H1 (cell line): Measurements from ENCODE around the gene COTL1. TPM values are rescaled to one million over a fixed set of nuclear protein-coding genes. Genes with fewer than 3 reads are reported as not detected.

ENCODE experiments used
- CTCF ChIA-PET: fragments of 300-600 bp; sonication (Branson Sonifier 250); formaldehyde crosslinking; loops from one replicate; lab custom pipeline; 2021; ENCODE audit not compliant: partially characterized antibody; lab: Charles Lee
- POLR2A ChIA-PET: fragments of 300-600 bp; sonication (Branson Sonifier 250); formaldehyde crosslinking; loops from one replicate; lab custom pipeline; 2021; ENCODE audit warnings: inconsistent platforms; ENCODE audit not compliant: partially characterized antibody; lab: Charles Lee
- DNase-seq, 2 experiments: peaks; one replicate each; pipeline versions ENCODE4 v3.0.0 to v3.0.0-alpha.2; 2010 to 2022; ENCODE audit warnings: low spot score in 2 of 2, low read depth in 1 of 2, mixed read lengths in 1 of 2
- FAIRE-seq: peaks from 2 replicates; lab custom pipeline; 2011; peaks lifted over from hg19 to GRCh38; lab: Jason Lieb, UNC
- H2AFZ ChIP-seq: 2 replicates; pipeline ENCODE4 v1.8.1; 2012; ENCODE audit warnings: low read length, inconsistent platforms
- H2AK5ac ChIP-seq: 2 replicates; pipeline ENCODE4 v1.6.1; 2013; ENCODE audit warnings: low read depth, low read length
- H2BK120ac ChIP-seq: replicated peaks from 2 replicates; pipeline ENCODE3; 2013; ENCODE audit warnings: low read depth, low read length, inconsistent platforms
- H2BK12ac ChIP-seq: 2 replicates; pipeline ENCODE4 v1.6.1; 2013; ENCODE audit warnings: low read depth, low read length
- H2BK15ac ChIP-seq: 2 replicates; pipeline ENCODE4 v1.6.1; 2013; ENCODE audit warnings: low read length
- H2BK20ac ChIP-seq: 2 replicates; pipeline ENCODE4 v1.6.1; 2013; ENCODE audit warnings: low read length
- H2BK5ac ChIP-seq: 2 replicates; pipeline ENCODE4 v1.6.1; 2013; ENCODE audit warnings: low read depth, low read length
- H3K14ac ChIP-seq: 2 replicates; pipeline ENCODE4 v1.6.1; 2013; ENCODE audit warnings: inconsistent platforms; ENCODE audit not compliant: insufficient read length
- H3K18ac ChIP-seq: 2 replicates; pipeline ENCODE4 v1.6.1; 2013; ENCODE audit warnings: low read length; ENCODE audit errors: extremely low read depth
- H3K23ac ChIP-seq: 2 replicates; pipeline ENCODE4 v1.6.1; 2013; ENCODE audit warnings: inconsistent platforms; ENCODE audit not compliant: insufficient read length
- H3K23me2 ChIP-seq: 2 replicates; pipeline ENCODE4 v1.6.1; 2013; ENCODE audit warnings: low read depth, low read length
- H3K27ac ChIP-seq: 2 replicates; pipeline ENCODE4 v1.6.1; 2011; ENCODE audit warnings: low read depth, low read length, inconsistent platforms
- H3K27me3 ChIP-seq, 4 experiments: replicated peaks in 1 of 4; 1 replicate in 1 of 4; 2 replicates in 3 of 4; pipeline versions ENCODE4 v1.6.1 to v1.8.1; 2011 to 2013; ENCODE audit warnings: low read length in 3 of 4, mild to moderate bottlenecking in 3 of 4, inconsistent platforms in 2 of 4, mixed read lengths in 2 of 4, moderate library complexity in 1 of 4; ENCODE audit not compliant: control insufficient read depth in 3 of 4, insufficient read depth in 3 of 4; ENCODE audit errors: extremely low read depth in 1 of 4
- H3K36me3 ChIP-seq, 4 experiments: 2 replicates each; pipeline versions ENCODE4 v1.6.1 to v1.8.1; 2011 to 2013; ENCODE audit warnings: mild to moderate bottlenecking in 4 of 4, low read length in 3 of 4, moderate library complexity in 2 of 4, control low read depth in 1 of 4, inconsistent platforms in 1 of 4; ENCODE audit not compliant: insufficient read depth in 4 of 4, control insufficient read depth in 2 of 4
- H3K4ac ChIP-seq: replicated peaks from 2 replicates; pipeline ENCODE3; 2013; ENCODE audit warnings: low read length, low read depth, mixed read lengths, inconsistent platforms; ENCODE audit not compliant: insufficient read length
- H3K4me1 ChIP-seq, 4 experiments: replicated peaks in 1 of 4; 1 replicate in 1 of 4; 2 replicates in 3 of 4; pipeline versions ENCODE4 v1.6.1 to v1.8.1; 2011 to 2013; ENCODE audit warnings: low read length in 3 of 4, inconsistent platforms in 2 of 4, mixed read lengths in 1 of 4; ENCODE audit not compliant: insufficient read depth in 4 of 4, control insufficient read depth in 3 of 4
- H3K4me2 ChIP-seq, 2 experiments: 2 replicates each; pipeline versions ENCODE4 v1.6.1 to v1.8.1; 2011 to 2013; ENCODE audit warnings: low read depth in 2 of 2, low read length in 2 of 2, control low read depth in 1 of 2, inconsistent platforms in 1 of 2, mild to moderate bottlenecking in 1 of 2; ENCODE audit not compliant: insufficient read depth in 1 of 2
- H3K4me3 ChIP-seq, 4 experiments: fragments of 200-600, 300-600 bp in 1 of 4; sonication (generic), shearing (Covaris generic), sonication (Bioruptor Twin) in 1 of 4; 2 replicates each; pipeline versions ENCODE4 v1.5.1 to v1.8.1; 2011 to 2016; ENCODE audit warnings: low read length in 4 of 4, low read depth in 3 of 4, control low read depth in 2 of 4, inconsistent platforms in 2 of 4, mild to moderate bottlenecking in 2 of 4, mixed read lengths in 1 of 4, moderate library complexity in 1 of 4; ENCODE audit not compliant: insufficient read depth in 2 of 4; ENCODE audit errors: extremely low read depth in 1 of 4
- H3K56ac ChIP-seq: replicated peaks from 2 replicates; pipeline ENCODE3; 2013; ENCODE audit warnings: low read depth, mild to moderate bottlenecking, mixed read lengths, low read length, inconsistent platforms; ENCODE audit not compliant: insufficient read length
- H3K79me1 ChIP-seq: 2 replicates; pipeline ENCODE4 v1.6.1; 2013; ENCODE audit warnings: low read depth, low read length, control low read depth
- H3K79me2 ChIP-seq, 2 experiments: 2 replicates each; pipeline versions ENCODE4 v1.6.1 to v1.8.1; 2012 to 2013; ENCODE audit warnings: low read length in 2 of 2, mild to moderate bottlenecking in 2 of 2, inconsistent platforms in 1 of 2; ENCODE audit not compliant: insufficient read depth in 2 of 2, control insufficient read depth in 1 of 2
- H3K9ac ChIP-seq, 4 experiments: replicated peaks in 1 of 4; 1 replicate in 1 of 4; 2 replicates in 3 of 4; pipeline versions ENCODE4 v1.6.1 to v1.8.1; 2011 to 2013; ENCODE audit warnings: low read depth in 3 of 4, low read length in 3 of 4, control low read depth in 2 of 4, mild to moderate bottlenecking in 2 of 4, moderate library complexity in 2 of 4, inconsistent platforms in 1 of 4; ENCODE audit errors: extremely low read depth in 1 of 4
- H3K9me3 ChIP-seq, 2 experiments: 2 replicates each; pipeline versions ENCODE4 v1.6.1 to v1.8.1; 2012 to 2013; ENCODE audit warnings: mild to moderate bottlenecking in 2 of 2, moderate library complexity in 2 of 2, control low read depth in 1 of 2, inconsistent platforms in 1 of 2, low read depth in 1 of 2, low read length in 1 of 2, mixed read lengths in 1 of 2; ENCODE audit not compliant: insufficient read depth in 2 of 2
- H4K20me1 ChIP-seq, 2 experiments: replicated peaks in 1 of 2; 2 replicates each; pipeline versions ENCODE3 to v1.8.1; 2011 to 2013; ENCODE audit warnings: inconsistent platforms in 2 of 2, low read length in 2 of 2, mild to moderate bottlenecking in 1 of 2; ENCODE audit not compliant: insufficient read depth in 2 of 2, control insufficient read depth in 1 of 2
- H4K5ac ChIP-seq: 2 replicates; pipeline ENCODE4 v1.6.1; 2013; ENCODE audit warnings: low read length, low read depth, mixed read lengths, inconsistent platforms; ENCODE audit not compliant: insufficient read length
- H4K8ac ChIP-seq: 2 replicates; pipeline ENCODE4 v1.8.0; 2013; ENCODE audit warnings: mild to moderate bottlenecking, moderate library complexity, low read length, inconsistent platforms; ENCODE audit not compliant: insufficient read depth; ENCODE audit errors: extremely low read depth
- H4K91ac ChIP-seq: replicated peaks from 2 replicates; pipeline ENCODE3; 2013; ENCODE audit warnings: low read length, mixed read lengths, inconsistent platforms; ENCODE audit not compliant: insufficient read length
- WGBS, 2 experiments: shearing (Covaris generic) in 1 of 2; methylation state at CpG; one replicate each; pipeline versions ENCODE4 v1.1.6 to v1.1.7; 2013 to 2015; ENCODE audit warnings: low lambda C conversion rate in 2 of 2, mixed read lengths in 2 of 2, inconsistent platforms in 1 of 2, low coverage in 1 of 2, missing lambda C conversion rate in 1 of 2; ENCODE audit not compliant: insufficient replicate concordance in 2 of 2, insufficient coverage in 1 of 2, insufficient read length in 1 of 2; ENCODE audit errors: extremely low coverage in 1 of 2, missing lambda C conversion rate in 1 of 2; 5-methylcytosine and 5-hydroxymethylcytosine counted together
- polyA plus RNA-seq, 7 experiments: library from polyadenylated mRNA; depleted of rRNA in 3 of 7; stranded (reverse) in 5 of 7; unstranded in 2 of 7; fragments of >200 nt in 5 of 7; fragments of 200-250 nt in 2 of 7; gene quantifications; 1 replicate in 5 of 7; 2 replicates in 1 of 7; 4 replicates in 1 of 7; pipeline versions ENCODE4 v1.2.1 to v1.2.3, GENCODE V29; 2011 to 2013; ENCODE audit warnings: missing spikeins in 2 of 7, mixed read lengths in 2 of 7
- total RNA-seq: library from RNA; stranded (reverse); fragmentation: NEBNext Ultra II Directional; extraction: Animal tissue kit (Norgen Biotek cat#: 25700); gene quantifications from 2 replicates; pipeline ENCODE4 v1.2.1, GENCODE V29; 2021

Gene COTL1
- total and polyA plus RNA-seq, 2 of the 8 experiments (the other 6 are each of a cell fraction or from before 2014, with no cell fraction given): 59.2 to 183 TPM

GRCh38 chr16:84609563-84610177 lies 8.2 kb downstream of the COTL1 start:
- Histone ChIP-seq H2BK5ac (no peak overlapping the region), H4K91ac (no peak overlapping the region), H3K36me3 (peaks cover 0 to 6% (median 2%) of the 10 kb centered on the region in 4 experiments; a peak in 3 of 8 replicates), H2AFZ (no peak overlapping the region), H3K23ac (no peak overlapping the region), H3K4me1 (peaks cover 0 to 8% (median 7%) of the 10 kb centered on the region in 4 experiments; a peak in 6 of 7 replicates), H2BK15ac (no peak overlapping the region), H2BK20ac (no peak overlapping the region), H4K8ac (no peak overlapping the region), H4K20me1 (peaks cover 5 to 15% of the 10 kb centered on the region in 2 experiments), H3K56ac (no peak overlapping the region), H3K27ac (no peak overlapping the region), H3K4me2 (no peak overlapping the region), H3K9me3 (peaks cover 3 to 7% of the 10 kb centered on the region in 2 experiments; a peak in 2 of 4 replicates), H2AK5ac (no peak overlapping the region), H3K79me1 (peaks cover 7% of the 10 kb centered on the region), H2BK12ac (no peak overlapping the region), H3K27me3 (no peaks in the 10 kb centered on the region), H3K4ac (no peak overlapping the region), H2BK120ac (no peak overlapping the region), H3K14ac (no peak overlapping the region), H3K9ac (no peak overlapping the region), H4K5ac (no peak overlapping the region), H3K23me2 (no peaks in the 10 kb centered on the region), H3K4me3 (no peak overlapping the region), H3K18ac (no peak overlapping the region), H3K79me2 (peaks cover 0 to 77% of the 10 kb centered on the region in 2 experiments; a peak in 3 of 4 replicates)
- FAIRE-seq: no peak
- whole genome bisulfite sequencing, 2 experiments: 78% methylated on average over 6 of the region's 6 CpGs; no CpG with 5 or more reads in 1 of the 2 experiments
- ChIA-PET POLR2A (interaction anchor here (1.3 kb wide), 1 partner anchor 9 kb away, joined by 4 read pairs; no protein-coding TSS in a partner anchor), CTCF (interaction anchor here (2.3 kb wide), 1 partner anchor 12 kb away, joined by 6 read pairs; no protein-coding TSS in a partner anchor)
- DNase-seq: no peak
